DND-41 (cell line): ENCODE measurements around the gene BAX.

Source experiments
- ATAC-seq: fragments of 200-7000 bp; cut with Tn5 transposase; 3 replicates; pipeline ENCODE4 v1.9.1; 2021; ENCODE audit warnings: low read depth; ENCODE audit not compliant: insufficient read depth
- DNase-seq: peaks from one replicate; pipeline ENCODE4 v3.0.0-alpha.2; 2020
- H2AFZ ChIP-seq: 2 replicates; pipeline ENCODE4 v1.6.0; 2012; ENCODE audit warnings: low read depth, low read length
- H3K27ac ChIP-seq: 2 replicates; pipeline ENCODE4 v1.5.1; 2012; ENCODE audit warnings: low read length, inconsistent platforms
- H3K27me3 ChIP-seq: fragments of 200-600 bp; sonication (generic); 2 replicates; pipeline ENCODE4 v1.6.0; 2012; ENCODE audit warnings: low read length, mild to moderate bottlenecking, inconsistent platforms; ENCODE audit not compliant: insufficient read depth, poor library complexity
- H3K36me3 ChIP-seq: 2 replicates; pipeline ENCODE4 v1.5.1; 2012; ENCODE audit warnings: low read length, inconsistent platforms; ENCODE audit not compliant: insufficient read depth
- H3K4me1 ChIP-seq: 2 replicates; pipeline ENCODE4 v1.5.1; 2012; ENCODE audit warnings: mild to moderate bottlenecking, low read length; ENCODE audit not compliant: insufficient read depth
- H3K4me2 ChIP-seq: 2 replicates; pipeline ENCODE4 v1.6.0; 2012; ENCODE audit warnings: mild to moderate bottlenecking, moderate library complexity, low read length, inconsistent platforms; ENCODE audit not compliant: insufficient read depth
- H3K4me3 ChIP-seq, 2 experiments: fragments of 200-600 bp in 1 of 2; shearing (Covaris generic) in 1 of 2; 2 replicates each; pipeline ENCODE4 v1.5.1; 2012 to 2016; ENCODE audit warnings: inconsistent platforms in 2 of 2, low read length in 2 of 2, mild to moderate bottlenecking in 2 of 2, low read depth in 1 of 2, moderate library complexity in 1 of 2
- H3K79me2 ChIP-seq: 2 replicates; pipeline ENCODE4 v1.6.0; 2012; ENCODE audit warnings: low read length, inconsistent platforms; ENCODE audit not compliant: insufficient read depth
- H3K9ac ChIP-seq: 2 replicates; pipeline ENCODE4 v1.6.0; 2012; ENCODE audit warnings: low read depth, mild to moderate bottlenecking, inconsistent platforms, low read length, moderate library complexity
- H3K9me3 ChIP-seq: 2 replicates; pipeline ENCODE4 v1.5.1; 2012; ENCODE audit warnings: low read length, moderate library complexity, mild to moderate bottlenecking, inconsistent platforms; ENCODE audit not compliant: insufficient read depth, severe bottlenecking
- H4K20me1 ChIP-seq: 2 replicates; pipeline ENCODE4 v1.6.0; 2012; ENCODE audit warnings: low read length; ENCODE audit not compliant: insufficient read depth
- EZH2 ChIP-seq: IDR thresholded peaks from 3 replicates; pipeline ENCODE4 v1.6.1; 2012; ENCODE audit warnings: borderline replicate concordance, low read depth, mild to moderate bottlenecking, moderate library complexity, low read length, inconsistent platforms; ENCODE audit not compliant: severe bottlenecking
- TF ChIP-seq, protein P1 (sequence below): IDR thresholded peaks from 2 replicates; pipeline ENCODE4 v1.5.1; 2012; ENCODE audit warnings: borderline replicate concordance, low read length, moderate library complexity, mild to moderate bottlenecking; ENCODE audit not compliant: poor library complexity, severe bottlenecking; ENCODE audit errors: extremely low read depth

BAX gene

DNA sequence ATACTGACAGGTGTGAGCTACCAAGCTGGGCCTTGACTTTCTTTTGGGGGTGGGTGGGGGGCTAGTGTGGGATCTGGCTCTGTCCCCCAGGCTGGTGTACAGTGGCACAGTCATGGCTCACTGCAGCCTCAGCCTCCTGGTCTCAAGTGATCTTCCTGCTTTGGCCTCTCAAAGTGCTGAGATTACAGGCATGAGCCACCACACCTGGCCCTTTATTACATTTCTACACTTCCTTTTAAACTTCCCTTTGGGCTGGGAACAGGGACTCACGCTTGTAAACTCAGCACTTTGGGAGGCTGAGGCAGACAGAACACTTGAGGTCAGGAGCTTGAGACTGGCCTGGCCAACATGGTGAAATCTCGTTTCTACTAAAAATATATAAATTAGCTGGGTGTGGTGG lies 22.4 kb downstream of the BAX start:
- no peak overlapping the region for H3K4me2 ChIP-seq

GRCh38 chr19:48982280-48982679 lies 27.6 kb downstream of the BAX start:
- H2AFZ ChIP-seq: no peak overlapping the region
- no peaks in the 10 kb centered on the region for H3K4me1 ChIP-seq
- no peak for TF ChIP-seq EZH2
- TF ChIP-seq, protein P1, sequence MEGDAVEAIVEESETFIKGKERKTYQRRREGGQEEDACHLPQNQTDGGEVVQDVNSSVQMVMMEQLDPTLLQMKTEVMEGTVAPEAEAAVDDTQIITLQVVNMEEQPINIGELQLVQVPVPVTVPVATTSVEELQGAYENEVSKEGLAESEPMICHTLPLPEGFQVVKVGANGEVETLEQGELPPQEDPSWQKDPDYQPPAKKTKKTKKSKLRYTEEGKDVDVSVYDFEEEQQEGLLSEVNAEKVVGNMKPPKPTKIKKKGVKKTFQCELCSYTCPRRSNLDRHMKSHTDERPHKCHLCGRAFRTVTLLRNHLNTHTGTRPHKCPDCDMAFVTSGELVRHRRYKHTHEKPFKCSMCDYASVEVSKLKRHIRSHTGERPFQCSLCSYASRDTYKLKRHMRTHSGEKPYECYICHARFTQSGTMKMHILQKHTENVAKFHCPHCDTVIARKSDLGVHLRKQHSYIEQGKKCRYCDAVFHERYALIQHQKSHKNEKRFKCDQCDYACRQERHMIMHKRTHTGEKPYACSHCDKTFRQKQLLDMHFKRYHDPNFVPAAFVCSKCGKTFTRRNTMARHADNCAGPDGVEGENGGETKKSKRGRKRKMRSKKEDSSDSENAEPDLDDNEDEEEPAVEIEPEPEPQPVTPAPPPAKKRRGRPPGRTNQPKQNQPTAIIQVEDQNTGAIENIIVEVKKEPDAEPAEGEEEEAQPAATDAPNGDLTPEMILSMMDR: no peak
- DNase-seq: no peak
- no peaks in the 10 kb centered on the region for H3K27me3 ChIP-seq
- no peak overlapping the region for H3K27ac ChIP-seq
- H3K4me3 ChIP-seq: no peak overlapping the region
- H4K20me1 ChIP-seq: no peaks in the 10 kb centered on the region
- H3K4me2 ChIP-seq: no peak overlapping the region
- H3K79me2 ChIP-seq: no peaks in the 10 kb centered on the region
- ATAC-seq: no peak
- H3K36me3 ChIP-seq: peaks cover 70% of the 10 kb centered on the region
- H3K9me3 ChIP-seq: no peaks in the 10 kb centered on the region
- no peak overlapping the region for H3K9ac ChIP-seq

More for the DNA sequence above, 22.4 kb downstream of the BAX start:
- H3K27ac ChIP-seq: no peak overlapping the region
- peaks cover 49% of the 10 kb centered on the region for H3K36me3 ChIP-seq
- no peaks in the 10 kb centered on the region for H3K4me1 ChIP-seq
- H3K4me3 ChIP-seq: no peak overlapping the region
- DNase-seq (no peak), ATAC-seq (no peak)
- no peaks in the 10 kb centered on the region for H4K20me1 ChIP-seq
- no peaks in the 10 kb centered on the region for H3K27me3 ChIP-seq
- no peak overlapping the region for H3K9ac ChIP-seq
- H3K9me3 ChIP-seq: no peaks in the 10 kb centered on the region
- TF ChIP-seq, protein P1: no peak
- no peak for TF ChIP-seq EZH2
- H2AFZ ChIP-seq: no peak overlapping the region
- no peaks in the 10 kb centered on the region for H3K79me2 ChIP-seq

DNA sequence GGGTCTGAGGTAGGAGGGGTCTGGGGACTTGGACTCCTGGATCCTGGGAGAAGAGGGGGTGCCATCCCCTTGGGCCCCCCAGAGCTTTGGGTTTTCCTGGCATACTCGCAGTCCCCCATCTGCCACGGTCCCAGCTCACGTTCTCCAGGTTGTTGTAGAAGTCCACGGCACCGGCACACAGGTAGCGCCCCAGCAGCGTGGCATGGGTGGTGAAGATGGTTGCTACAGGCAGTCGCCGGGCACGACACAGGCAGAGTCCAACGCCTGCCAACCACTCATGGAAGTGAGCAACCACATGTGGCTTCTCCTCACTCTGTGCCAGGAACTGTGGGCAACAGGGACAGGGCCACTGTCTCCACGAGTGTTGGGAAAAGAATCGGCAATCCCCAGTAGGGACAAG lies 31.0 kb downstream of the BAX start:
- DNase-seq (no peak), ATAC-seq (no peak)
- no peaks in the 10 kb centered on the region for H4K20me1 ChIP-seq
- H3K9ac ChIP-seq: no peak overlapping the region
- H3K9me3 ChIP-seq: no peaks in the 10 kb centered on the region
- no peak overlapping the region for H3K4me3 ChIP-seq
- no peak for TF ChIP-seq EZH2
- TF ChIP-seq, protein P1: no peak
- no peak overlapping the region for H3K4me2 ChIP-seq
- no peaks in the 10 kb centered on the region for H3K27me3 ChIP-seq
- peaks cover 4% of the 10 kb centered on the region for H3K79me2 ChIP-seq
- H3K36me3 ChIP-seq: peaks cover 72% of the 10 kb centered on the region
- no peak overlapping the region for H3K27ac ChIP-seq
- H3K4me1 ChIP-seq: peaks cover 6% of the 10 kb centered on the region; the same call in 1 of the 2 replicates
- no peak overlapping the region for H2AFZ ChIP-seq

DNA sequence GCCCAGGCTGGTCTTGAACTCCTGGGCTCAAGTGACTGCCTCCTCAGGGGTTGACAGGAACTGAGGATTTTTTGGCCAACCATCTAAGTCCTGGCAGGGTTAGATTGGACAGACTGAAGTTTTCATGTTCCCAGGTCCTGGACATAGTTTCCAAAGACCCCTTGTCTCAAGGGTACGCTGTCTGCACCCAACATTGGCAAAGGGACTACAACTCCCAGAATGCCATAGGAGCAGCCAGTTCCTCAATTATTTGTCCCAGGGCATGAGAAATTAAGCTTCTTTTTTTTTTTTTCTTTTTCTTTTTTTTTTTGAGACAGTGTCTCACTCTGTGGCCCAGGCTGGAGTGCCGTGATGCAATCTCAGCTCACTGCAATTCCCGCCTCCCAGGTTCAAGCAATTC lies 31.5 kb downstream of the BAX start:
- Histone ChIP-seq H3K4me2 (no peak overlapping the region), H3K4me1 (peaks cover 11% of the 10 kb centered on the region), H4K20me1 (no peaks in the 10 kb centered on the region; the same call in 1 of the 2 replicates), H3K27me3 (no peaks in the 10 kb centered on the region), H3K9ac (no peak overlapping the region), H3K27ac (no peak overlapping the region), H3K36me3 (peaks cover 72% of the 10 kb centered on the region), H3K4me3 (no peak overlapping the region), H3K79me2 (peaks cover 9% of the 10 kb centered on the region), H3K9me3 (no peaks in the 10 kb centered on the region), H2AFZ (no peak overlapping the region)
- no peak for DNase-seq
- TF ChIP-seq, protein P1: no peak
- TF ChIP-seq EZH2: no peak
- ATAC-seq: no peak
